GM10266 (cell line): Measurements from ENCODE around the gene PSME1.

Experiments used
- DNase-seq: peaks from one replicate; pipeline ENCODE4 v3.0.0; 2012; ENCODE audit errors: extremely low spot score
- CTCF ChIP-seq: IDR thresholded peaks from 2 replicates; pipeline ENCODE4 v1.5.1; 2012; ENCODE audit warnings: mild to moderate bottlenecking, low read depth; ENCODE audit not compliant: control insufficient read depth, insufficient read depth; ENCODE audit errors: missing control alignments

Gene PSME1

GRCh38 chr14:24131549-24131966 lies 4.4 kb upstream of the PSME1 start:
- no peak for TF ChIP-seq CTCF
- no peak for DNase-seq

GRCh38 chr14:24132061-24132685 lies 3.8 kb upstream of the PSME1 start:
- no peak for DNase-seq
- no peak for TF ChIP-seq CTCF

- DNase-seq = no peak
- no peak for TF ChIP-seq CTCF
These were observed 3.0 kb upstream of the PSME1 start for GRCh38 chr14:24132976-24133375.

- TF ChIP-seq CTCF = no peak
These were observed 2.3 kb upstream of the PSME1 start for GRCh38 chr14:24133735-24134134.

GRCh38 chr14:24135584-24135833 lies 485 bp upstream of the PSME1 start:
- TF ChIP-seq CTCF = no peak
- DNase-seq = no peak

More at GRCh38 chr14:24133735-24134134, 2.3 kb upstream of the PSME1 start:
- no peak for DNase-seq

- DNase-seq = no peak
- TF ChIP-seq CTCF = no peak
These were observed 912 bp downstream of the PSME1 start for GRCh38 chr14:24136684-24137528.

- DNase-seq = no peak
- TF ChIP-seq CTCF = no peak
These were observed 1.8 kb downstream of the PSME1 start for GRCh38 chr14:24137529-24138395.
